Left cardiac atrium (tissue), 4 donors: ENCODE results near the gene APP. TPM values are rescaled to one million over a fixed set of nuclear protein-coding genes. Genes with fewer than 3 reads are reported as not detected.
A peak's percentile ranks its signal among the peaks of the same experiment; 100 is the strongest.

Experiments used
- ATAC-seq, 2 donors: fragments of 200-7000 bp; cut with Tn5 transposase; one replicate each; pipeline ENCODE4 v1.9.1; 2020; ENCODE audit warnings: mild to moderate bottlenecking in 2 of 2, moderate library complexity in 2 of 2
- DNase-seq: peaks from one replicate; pipeline ENCODE4 v3.0.0-alpha.2; 2020
- intact Hi-C, 2 donors: fragments of 100-400 bp; cut with DNase I; formaldehyde crosslinking; loops; one replicate each; pipeline versions ENCODE4 v1.14.1 to v1.15.1; 2022 to 2023
- total RNA-seq, 2 donors: library from RNA; stranded (reverse); fragmentation: NEBNext Ultra II Directional; extraction: Animal tissue kit (Norgen Biotek cat#: 25700); gene quantifications; one replicate each; pipeline ENCODE4 v1.2.1, GENCODE V29; 2021
- donor health status: DM: no; HTN: yes; CAD: no.
- donor health status: DM: no; HTN: yes; CAD: no; lungs with severe emphysema.
- donor health status: DM: yes; HTN: yes; CAD: no.
- donor health status: Dilated cardiomyopathy.

APP gene
- total RNA-seq, 2 donors from 2014 or later = 385 to 445 TPM

GRCh38 chr21:25879203-25879602, 291.4 kb downstream of the APP start:
- ATAC-seq (no peak), DNase-seq (no peak)
- intact Hi-C loops = no loop called here

GRCh38 chr21:25878344-25878743, 292.2 kb downstream of the APP start:
- ATAC-seq (no peak), DNase-seq (no peak)
- intact Hi-C loops = no loop called here

GRCh38 chr21:25872271-25872670, 298.3 kb downstream of the APP start:
- ATAC-seq (no peak), DNase-seq (no peak)
- intact Hi-C loops = no loop called here

- intact Hi-C loops = no loop called here
- no peak for DNase-seq
- ATAC-seq = no peak
These were observed 299.0 kb downstream of the APP start for GRCh38 chr21:25871566-25871965.

- no peak for ATAC-seq
- intact Hi-C loops = no loop called here
- DNase-seq = no peak
These were observed 300.5 kb downstream of the APP start for GRCh38 chr21:25870084-25870483.

GRCh38 chr21:25867061-25867460, 303.5 kb downstream of the APP start:
- no peak for ATAC-seq
- intact Hi-C loops = no loop called here
- no peak for DNase-seq

- intact Hi-C loops = no loop called here
- no peak for ATAC-seq
- no peak for DNase-seq
These were observed 306.8 kb downstream of the APP start for GRCh38 chr21:25863747-25864146.

GRCh38 chr21:25863031-25863430, 307.5 kb downstream of the APP start:
- no peak for DNase-seq
- ATAC-seq = no peak
- intact Hi-C loops = no loop called here

DNA sequence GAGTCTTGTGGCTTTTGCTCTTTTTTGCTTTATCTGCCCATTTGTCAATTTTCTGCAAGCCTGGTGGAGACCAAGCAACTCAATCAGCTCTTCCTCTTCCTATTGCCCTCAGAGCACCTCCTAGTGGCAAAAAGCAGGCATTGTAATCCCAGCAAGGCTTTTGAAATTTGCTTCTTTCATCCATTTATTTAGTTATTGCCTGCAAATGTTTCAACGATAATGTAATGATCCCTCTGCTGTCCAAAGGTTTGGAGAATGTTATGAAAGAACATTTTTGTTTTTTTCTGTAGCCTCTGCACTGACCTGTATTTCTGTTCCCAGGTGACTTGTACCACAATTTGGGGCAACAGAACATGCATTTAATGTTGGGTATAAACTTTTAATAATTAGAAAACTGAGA, 308.0 kb downstream of the APP start:
- intact Hi-C loops = no loop called here
- ATAC-seq = no peak
- DNase-seq = no peak

- ATAC-seq (no peak), DNase-seq (no peak)
- intact Hi-C loops = no loop called here
These were observed 308.5 kb downstream of the APP start for GRCh38 chr21:25862112-25862511.

DNA sequence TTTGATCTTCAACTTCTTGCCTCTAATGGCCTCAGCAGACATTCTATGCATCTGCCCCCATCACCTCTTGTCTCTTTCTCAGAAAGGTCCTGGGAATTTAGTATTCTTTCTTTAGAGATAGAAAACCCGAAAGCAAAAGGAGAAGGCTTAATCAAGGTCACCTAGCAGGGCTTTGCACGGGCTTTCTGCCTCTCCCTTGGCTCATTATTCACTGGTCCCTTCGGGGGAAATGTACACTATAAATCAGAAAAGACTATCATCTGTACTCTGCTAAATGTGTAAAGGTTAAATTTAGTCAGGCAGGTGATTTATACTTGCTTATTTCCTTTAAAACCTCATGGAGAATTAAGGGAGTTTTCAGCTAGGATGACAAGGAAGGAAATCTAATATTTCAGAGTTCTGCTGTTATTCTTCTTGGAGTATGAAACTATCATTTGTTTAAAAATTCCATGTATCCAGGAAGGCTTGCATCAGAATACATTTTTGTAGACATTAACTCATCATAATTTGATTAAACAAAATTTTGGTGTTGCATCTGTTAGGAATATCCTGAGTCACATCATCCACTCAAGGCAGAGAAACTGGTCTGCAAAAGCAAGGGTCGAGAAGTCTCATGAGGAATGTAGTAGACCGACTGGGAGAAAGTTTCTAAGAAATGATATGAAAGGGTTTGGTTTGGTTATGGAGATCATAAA, 311.2 kb downstream of the APP start:
- no peak for ATAC-seq
- intact Hi-C loops = no loop called here
- no peak for DNase-seq

DNA sequence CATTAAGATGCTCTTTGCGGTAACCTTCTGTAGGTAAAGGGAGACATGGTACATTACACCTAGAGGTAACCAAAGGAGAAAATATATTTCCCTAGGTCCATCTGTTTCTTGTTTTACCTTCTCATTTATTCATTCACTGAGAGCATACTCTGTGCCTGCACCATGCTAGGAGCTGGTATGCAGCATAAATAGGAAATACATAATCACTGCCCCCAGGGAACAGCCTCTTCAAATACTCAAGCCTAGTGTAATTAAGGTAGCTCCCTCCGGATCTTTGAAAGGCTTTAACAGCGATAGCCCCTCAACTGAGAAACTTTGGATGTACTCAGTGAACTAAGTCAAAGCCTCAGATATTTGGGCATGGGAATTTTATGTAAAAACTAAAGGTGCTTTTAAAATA, 312.2 kb downstream of the APP start:
- ATAC-seq (no peak), DNase-seq (no peak)
- intact Hi-C loops = no loop called here

GRCh38 chr21:25857308-25858074, 313.1 kb downstream of the APP start:
- peak in 1 of 2 donors; percentile 27 for ATAC-seq
- intact Hi-C loops = no loop called here
- DNase-seq = no peak

DNA sequence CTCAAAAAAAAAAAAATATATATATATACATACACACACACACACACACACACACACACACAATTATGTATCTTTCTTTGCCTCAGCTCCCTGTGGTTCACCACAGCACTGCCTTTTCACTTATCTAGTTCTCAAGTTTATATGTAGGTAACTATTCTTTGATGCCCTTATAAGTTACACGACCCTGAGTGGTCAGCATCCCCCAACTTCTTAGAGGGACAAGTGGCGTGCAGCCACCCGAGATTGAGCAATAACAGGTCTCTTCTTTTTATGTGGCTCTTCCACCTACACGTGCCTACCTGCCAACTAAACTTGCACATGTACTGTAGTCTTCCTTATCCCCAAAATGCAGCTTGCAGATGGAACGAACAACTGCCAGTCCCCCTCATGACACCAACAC, 315.0 kb downstream of the APP start:
- ATAC-seq (no peak), DNase-seq (no peak)
- intact Hi-C loops = no loop called here

- intact Hi-C loops = no loop called here
- no peak for DNase-seq
- ATAC-seq = no peak
These were observed 320.3 kb downstream of the APP start for GRCh38 chr21:25850126-25850842.

- ATAC-seq (no peak), DNase-seq (no peak)
- intact Hi-C loops = no loop called here
These were observed 322.3 kb downstream of the APP start for GRCh38 chr21:25848309-25848708.

GRCh38 chr21:25845729-25846256, 324.8 kb downstream of the APP start:
- intact Hi-C loops = no loop called here
- ATAC-seq = no peak
- DNase-seq = no peak

DNA sequence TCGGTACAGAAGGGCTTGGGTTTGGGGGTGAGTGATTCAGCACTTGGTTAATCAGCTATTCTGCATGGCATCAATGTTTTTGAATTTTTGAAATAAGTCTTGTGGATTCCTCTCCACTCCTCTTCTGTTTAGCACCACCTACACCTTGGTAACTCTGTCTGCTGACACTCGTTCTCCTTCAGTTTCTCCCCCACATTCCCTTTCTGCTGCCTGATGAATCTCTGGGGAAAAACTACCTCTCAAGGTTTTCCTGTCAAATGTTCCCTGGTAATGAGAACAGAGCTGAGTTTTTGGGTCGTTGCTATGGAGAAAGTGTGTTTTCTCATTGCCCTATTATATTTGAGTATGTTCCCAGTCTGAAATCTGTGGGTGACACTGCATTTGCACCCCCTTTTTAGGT, 327.6 kb downstream of the APP start:
- intact Hi-C loops = no loop called here

DNA sequence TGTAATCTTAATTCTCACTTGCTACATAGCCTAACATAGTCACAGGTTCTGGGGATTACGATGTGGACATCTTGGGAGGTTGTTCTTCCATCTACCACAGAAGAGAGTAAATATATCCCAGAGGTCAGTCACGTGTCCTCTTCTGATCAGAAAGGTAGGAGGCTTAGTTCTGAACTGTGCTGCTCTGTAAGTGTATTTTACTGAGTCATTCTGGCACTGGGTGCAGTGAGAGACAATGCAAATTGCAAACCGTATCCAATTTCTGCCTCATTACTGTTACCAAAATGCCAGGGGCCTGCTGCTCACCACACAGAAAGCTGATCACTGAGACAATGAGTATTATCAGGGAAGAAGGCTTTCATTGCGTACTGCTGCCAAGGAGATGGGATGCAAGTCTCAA, 331.8 kb downstream of the APP start:
- DNase-seq = no peak

More for the DNA sequence above, 327.6 kb downstream of the APP start:
- DNase-seq (no peak), ATAC-seq (peak in 1 of 2 donors; percentile 58)

More for the DNA sequence above, 331.8 kb downstream of the APP start:
- no peak for ATAC-seq
- intact Hi-C loops = no loop called here
